CD4-positive, alpha-beta memory T cell (primary cell): ENCODE measurements around the gene FUT4. TPM values are rescaled to one million over a fixed set of nuclear protein-coding genes. Genes with fewer than 3 reads are reported as not detected.

Experiments used
- CTCF ChIA-PET: fragments of 350-600 bp; sonication (Branson Sonifier 250); formaldehyde crosslinking; loops from one replicate; lab custom pipeline; 2021; ENCODE audit warnings: inconsistent platforms; ENCODE audit not compliant: partially characterized antibody; lab: Charles Lee
- POLR2A ChIA-PET: fragments of 350-600 bp; sonication (Branson Sonifier 250); formaldehyde crosslinking; loops from one replicate; lab custom pipeline; 2021; ENCODE audit not compliant: partially characterized antibody; lab: Charles Lee
- DNase-seq, 5 donors: peaks; one replicate each; pipeline versions ENCODE4 v3.0.0 to v3.0.0-alpha.2; 2020 to 2022; ENCODE audit warnings: mixed read lengths in 1 of 5
- H3K27ac ChIP-seq: one replicate; pipeline ENCODE4 v1.7.0; 2013; ENCODE audit warnings: low read depth, low read length
- H3K27me3 ChIP-seq: 2 replicates; pipeline ENCODE4 v1.7.0; 2013; ENCODE audit warnings: mild to moderate bottlenecking, low read length, moderate library complexity; ENCODE audit not compliant: insufficient read depth
- H3K36me3 ChIP-seq: 2 replicates; pipeline ENCODE4 v1.7.0; 2013; ENCODE audit warnings: mild to moderate bottlenecking, low read length, moderate library complexity; ENCODE audit not compliant: insufficient read depth
- H3K4me1 ChIP-seq: 2 replicates; pipeline ENCODE4 v1.7.0; 2013; ENCODE audit warnings: mild to moderate bottlenecking, low read length, moderate library complexity; ENCODE audit not compliant: insufficient read depth
- H3K4me3 ChIP-seq, 2 donors: one replicate each; pipeline ENCODE4 v1.7.0; 2013; ENCODE audit warnings: low read length in 2 of 2, mild to moderate bottlenecking in 1 of 2
- H3K9me3 ChIP-seq, 2 donors: one replicate each; pipeline ENCODE4 v1.7.0; 2013; ENCODE audit warnings: low read length in 2 of 2, control low read depth in 1 of 2; ENCODE audit not compliant: control insufficient read depth in 1 of 2
- H3K27ac Mint-ChIP-seq, 7 donors: one replicate each; pipeline ENCODE4 v1.8.0; 2020 to 2021; ENCODE audit warnings: mixed read lengths in 7 of 7, mild to moderate bottlenecking in 6 of 7, inconsistent platforms in 3 of 7, moderate library complexity in 3 of 7
- H3K27me3 Mint-ChIP-seq, 2 donors: one replicate each; pipeline ENCODE4 v1.8.0; 2020 to 2021; ENCODE audit warnings: mixed read lengths in 2 of 2
- H3K36me3 Mint-ChIP-seq, 2 donors: one replicate each; pipeline ENCODE4 v1.8.0; 2020 to 2021; ENCODE audit warnings: mixed read lengths in 2 of 2, inconsistent platforms in 1 of 2, mild to moderate bottlenecking in 1 of 2
- H3K4me1 Mint-ChIP-seq, 4 donors: one replicate each; pipeline ENCODE4 v1.8.0; 2020 to 2021; ENCODE audit warnings: mixed read lengths in 4 of 4, mild to moderate bottlenecking in 1 of 4
- H3K4me3 Mint-ChIP-seq, 8 donors: one replicate each; pipeline ENCODE4 v1.8.0; 2020 to 2021; ENCODE audit warnings: mixed read lengths in 8 of 8, mild to moderate bottlenecking in 7 of 8, moderate library complexity in 6 of 8, inconsistent platforms in 3 of 8
- H3K9me3 Mint-ChIP-seq, 8 donors: one replicate each; pipeline ENCODE4 v1.8.0; 2020 to 2021; ENCODE audit warnings: mixed read lengths in 8 of 8, mild to moderate bottlenecking in 5 of 8, inconsistent platforms in 3 of 8, moderate library complexity in 1 of 8
- intact Hi-C: fragments of 100-400 bp; cut with micrococcal nuclease; formaldehyde crosslinking; loops from one replicate; pipeline ENCODE4 v1.15.1; 2023
- polyA plus RNA-seq, 2 donors: library from polyadenylated mRNA; unstranded; fragments of 300-500 nt; fragmentation: Illumina TruSeq; gene quantifications; one replicate each; pipeline ENCODE4 v1.2.3, GENCODE V29; 2021
- total RNA-seq, 2 experiments: library from RNA; stranded (reverse); gene quantifications; one replicate each; pipeline ENCODE4 v1.2.3, GENCODE V29; 2021

The FUT4 gene
- total and polyA plus RNA-seq, 4 experiments from 2014 or later: 1.6 to 7.4 (median 4.4) TPM

DNA sequence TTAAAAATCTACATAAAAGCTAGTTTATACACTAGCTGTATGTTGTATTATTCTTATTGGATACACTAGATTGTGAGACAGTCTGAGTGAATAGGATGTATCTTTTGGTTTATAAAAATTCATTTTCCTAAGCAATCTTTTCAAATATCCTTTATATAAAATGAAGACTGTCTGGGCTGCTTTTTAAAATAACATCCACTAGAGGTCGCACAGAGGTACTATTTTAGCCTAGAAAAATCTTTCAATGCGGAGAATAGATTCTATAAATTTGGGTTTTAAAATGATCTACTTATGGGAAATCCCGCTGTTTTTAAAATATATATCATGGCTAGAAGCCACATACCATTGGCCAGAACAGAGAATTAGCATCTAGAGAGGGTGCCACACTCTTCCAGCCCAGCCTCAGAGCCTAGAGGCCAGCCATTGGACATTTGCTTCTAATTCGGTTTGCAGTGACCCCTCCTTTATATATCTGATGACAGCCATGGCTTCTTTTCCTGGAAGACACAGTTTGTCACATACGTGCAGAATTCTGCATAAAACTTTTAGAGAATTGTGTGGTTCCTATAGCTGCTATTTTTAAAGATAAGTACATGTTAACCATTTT, 24.1 kb upstream of the FUT4 start:
- no peaks in the 10 kb centered on the region for H3K27me3 ChIP-seq
- no peak overlapping the region for H3K4me3 Mint-ChIP-seq
- ChIA-PET POLR2A (no interaction called here), CTCF (interaction anchor here (0.6 to 2.8 kb wide), 15 partner anchors 10 to 726 kb away, joined by 3 to 10 read pairs (median 3); no protein-coding TSS in a partner anchor)
- peaks cover 8 to 9% of the 10 kb centered on the region in 2 donors for H3K27me3 Mint-ChIP-seq
- no peak overlapping the region for H3K4me3 ChIP-seq
- H3K27ac ChIP-seq: no peak overlapping the region
- H3K9me3 Mint-ChIP-seq: no peaks in the 10 kb centered on the region
- H3K9me3 ChIP-seq: no peaks in the 10 kb centered on the region
- H3K4me1 Mint-ChIP-seq: no peaks in the 10 kb centered on the region
- no peaks in the 10 kb centered on the region for H3K36me3 Mint-ChIP-seq
- intact Hi-C loops: loop anchor here (1.0 to 10.0 kb wide), 6 partner anchors 25 to 1907 kb away; no protein-coding TSS in a partner anchor
- H3K27ac Mint-ChIP-seq: no peak overlapping the region
- H3K4me1 ChIP-seq: no peaks in the 10 kb centered on the region
- DNase-seq: peak in 4 of 5 donors; percentile 16 to 34 (median 25)
- no peaks in the 10 kb centered on the region for H3K36me3 ChIP-seq

DNA sequence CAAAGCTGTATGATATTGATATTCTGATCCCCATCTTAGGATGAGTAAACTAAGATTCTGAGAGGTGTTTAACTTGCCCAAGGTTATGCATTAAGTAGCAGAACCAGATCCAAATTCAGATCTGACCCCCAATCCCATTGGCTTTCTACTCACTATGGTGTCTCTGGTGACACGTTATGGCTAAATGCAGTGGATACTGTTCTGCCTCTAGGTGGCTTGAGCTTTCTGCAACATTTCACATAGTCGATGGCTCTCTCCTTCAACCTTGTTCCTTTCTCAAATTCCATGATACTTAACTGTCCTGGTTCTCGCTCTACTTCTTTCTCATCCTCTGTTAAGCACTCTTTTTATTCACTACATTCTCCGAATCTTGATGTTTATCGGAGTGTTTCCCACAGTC, 22.0 kb upstream of the FUT4 start:
- Mint-ChIP-seq H3K27me3 (peaks cover 7 to 13% of the 10 kb centered on the region in 2 donors), H3K9me3 (no peaks in the 10 kb centered on the region), H3K4me1 (no peaks in the 10 kb centered on the region), H3K36me3 (no peaks in the 10 kb centered on the region), H3K27ac (no peak overlapping the region), H3K4me3 (no peak overlapping the region)
- Histone ChIP-seq H3K4me1 (no peaks in the 10 kb centered on the region), H3K9me3 (no peaks in the 10 kb centered on the region), H3K4me3 (no peak overlapping the region), H3K27ac (no peak overlapping the region), H3K36me3 (no peaks in the 10 kb centered on the region), H3K27me3 (no peaks in the 10 kb centered on the region)
- DNase-seq: no peak
- CTCF ChIA-PET: interaction anchor here (0.9 to 1.7 kb wide), 5 partner anchors 10 to 81 kb away, joined by 3 to 8 read pairs (median 5); partner anchors contain the start of gene C11orf97
- POLR2A ChIA-PET: no interaction called here
- intact Hi-C loops: no loop called here

DNA sequence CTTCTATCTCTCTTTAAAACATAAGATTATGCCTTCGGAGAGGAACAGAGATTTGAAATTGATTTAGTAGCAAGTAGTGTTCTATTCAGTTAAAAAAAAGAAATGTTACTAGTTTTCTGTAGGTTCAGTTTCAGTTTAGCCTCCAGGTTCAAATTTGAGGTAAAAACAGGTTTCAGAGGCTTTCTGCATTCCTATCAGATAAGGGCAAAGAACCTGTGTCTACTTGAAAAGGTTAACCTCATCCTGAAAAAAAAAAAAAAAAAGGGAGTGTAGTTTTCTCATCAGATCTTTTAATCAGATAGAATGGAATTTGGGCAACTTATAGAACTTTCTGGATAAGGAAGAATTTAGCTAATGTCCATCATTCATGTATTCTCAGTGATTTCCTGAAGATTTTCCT, 19.4 kb upstream of the FUT4 start:
- H3K4me1 Mint-ChIP-seq: no peaks in the 10 kb centered on the region
- no peak overlapping the region for H3K4me3 ChIP-seq
- H3K9me3 ChIP-seq: no peaks in the 10 kb centered on the region
- no peaks in the 10 kb centered on the region for H3K36me3 ChIP-seq
- ChIA-PET CTCF (interaction anchor here (0.6 to 3.3 kb wide), 2 partner anchors 19 to 1297 kb away, joined by 4 to 10 read pairs; no protein-coding TSS in a partner anchor), POLR2A (no interaction called here)
- no peaks in the 10 kb centered on the region for H3K4me1 ChIP-seq
- DNase-seq: no peak
- H3K27ac Mint-ChIP-seq: no peak overlapping the region
- intact Hi-C loops: no loop called here
- H3K27me3 ChIP-seq: peaks cover 6% of the 10 kb centered on the region
- no peak overlapping the region for H3K4me3 Mint-ChIP-seq
- no peaks in the 10 kb centered on the region for H3K36me3 Mint-ChIP-seq
- peaks cover 12 to 26% of the 10 kb centered on the region in 2 donors for H3K27me3 Mint-ChIP-seq
- no peak overlapping the region for H3K27ac ChIP-seq
- no peaks in the 10 kb centered on the region for H3K9me3 Mint-ChIP-seq

DNA sequence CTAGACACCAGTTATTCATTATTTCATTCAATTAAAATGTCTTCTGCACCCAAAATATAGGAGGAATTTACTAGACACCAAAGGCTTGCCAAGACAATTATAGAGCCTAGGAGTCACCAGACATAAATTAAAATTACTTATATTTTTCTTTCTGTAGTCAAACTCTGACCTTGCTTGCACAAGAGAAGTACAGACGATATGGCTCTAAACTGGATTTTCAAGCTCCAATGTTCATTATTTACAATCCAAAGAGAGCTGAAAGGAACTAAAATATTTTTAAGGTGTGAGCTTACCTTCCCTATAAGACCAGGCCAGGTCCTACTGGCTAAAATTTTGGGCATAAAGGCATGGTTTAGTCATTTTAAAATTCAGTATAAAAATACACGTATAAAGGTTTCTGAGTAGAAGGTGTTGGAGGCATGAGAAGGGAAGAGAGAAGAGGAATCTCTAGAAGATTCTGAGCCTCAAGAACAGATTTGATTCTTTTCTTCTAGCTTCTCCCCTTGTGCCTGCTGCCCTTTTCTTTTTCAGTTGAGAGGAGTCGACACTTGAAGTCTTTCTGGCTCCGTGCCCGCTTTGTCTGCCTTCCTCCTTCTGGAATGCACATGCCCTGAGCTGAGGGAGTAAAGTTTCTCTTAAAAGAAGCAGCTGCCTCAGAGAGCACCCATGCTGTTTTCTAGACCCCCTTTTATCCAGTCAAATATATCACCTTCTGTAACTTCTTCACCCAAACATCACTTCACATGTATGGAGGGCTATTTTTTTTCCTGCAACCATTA, 18.0 kb upstream of the FUT4 start:
- intact Hi-C loops: no loop called here
- Histone ChIP-seq H3K27me3 (peaks cover 6% of the 10 kb centered on the region), H3K36me3 (no peaks in the 10 kb centered on the region), H3K4me3 (no peak overlapping the region), H3K27ac (no peak overlapping the region), H3K9me3 (no peaks in the 10 kb centered on the region), H3K4me1 (no peaks in the 10 kb centered on the region)
- Mint-ChIP-seq H3K27ac (no peak overlapping the region), H3K36me3 (no peaks in the 10 kb centered on the region), H3K9me3 (no peaks in the 10 kb centered on the region), H3K4me3 (no peak overlapping the region), H3K27me3 (peaks cover 15 to 32% of the 10 kb centered on the region in 2 donors), H3K4me1 (no peaks in the 10 kb centered on the region)
- POLR2A ChIA-PET: no interaction called here
- DNase-seq: no peak
- CTCF ChIA-PET: interaction anchor here (1.0 to 3.3 kb wide), 2 partner anchors 9 to 20 kb away, joined by 5 to 10 read pairs; no protein-coding TSS in a partner anchor

DNA sequence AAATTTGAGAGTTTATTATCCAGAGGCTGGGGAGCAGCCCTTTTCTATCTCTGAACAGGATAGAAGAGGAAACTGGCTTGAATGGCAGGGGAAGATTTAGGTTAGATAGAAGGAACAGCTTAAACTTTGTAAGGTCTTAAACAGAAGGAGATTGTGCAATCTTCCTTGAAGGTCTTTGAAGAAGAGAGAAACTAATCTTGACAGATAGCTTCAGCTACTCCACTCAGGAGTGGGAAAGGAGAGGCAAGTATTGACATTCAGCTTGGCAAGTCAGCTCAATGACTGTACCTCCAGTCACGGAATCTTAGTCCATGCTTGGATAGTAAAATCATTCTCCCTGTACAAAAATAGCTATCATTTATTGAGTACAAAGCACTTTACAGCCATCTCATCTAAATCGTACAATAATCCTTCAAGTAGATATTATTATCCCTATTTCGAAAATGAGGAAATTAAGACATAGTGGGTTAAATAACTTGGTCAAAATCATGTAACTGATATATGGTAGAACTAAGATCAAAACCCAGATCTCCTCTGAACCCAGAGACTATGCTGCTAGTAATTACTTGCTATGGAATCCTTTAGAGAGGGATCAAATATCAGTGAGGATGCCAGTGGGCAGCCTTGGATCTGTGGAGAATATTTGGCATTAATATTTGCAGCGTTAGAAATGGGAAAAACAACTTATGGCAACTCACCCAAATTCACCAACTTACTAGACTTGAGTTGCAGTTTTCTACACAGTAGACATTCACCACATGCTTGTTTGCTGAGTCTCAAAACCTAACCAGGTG, 16.9 kb upstream of the FUT4 start:
- no peaks in the 10 kb centered on the region for H3K4me1 ChIP-seq
- intact Hi-C loops: no loop called here
- CTCF ChIA-PET: interaction anchor here (0.9 to 1.0 kb wide), 2 partner anchors 9 to 10 kb away, joined by 3 to 5 read pairs; no protein-coding TSS in a partner anchor
- POLR2A ChIA-PET: no interaction called here
- H3K4me1 Mint-ChIP-seq: no peaks in the 10 kb centered on the region
- H3K27me3 Mint-ChIP-seq: peaks cover 17 to 32% of the 10 kb centered on the region in 2 donors
- H3K27me3 ChIP-seq: peaks cover 6% of the 10 kb centered on the region
- H3K4me3 ChIP-seq: no peak overlapping the region
- H3K4me3 Mint-ChIP-seq: no peak overlapping the region
- no peaks in the 10 kb centered on the region for H3K9me3 Mint-ChIP-seq
- H3K36me3 ChIP-seq: no peaks in the 10 kb centered on the region
- no peak overlapping the region for H3K27ac Mint-ChIP-seq
- H3K36me3 Mint-ChIP-seq: no peaks in the 10 kb centered on the region
- DNase-seq: no peak
- no peaks in the 10 kb centered on the region for H3K9me3 ChIP-seq
- no peak overlapping the region for H3K27ac ChIP-seq

DNA sequence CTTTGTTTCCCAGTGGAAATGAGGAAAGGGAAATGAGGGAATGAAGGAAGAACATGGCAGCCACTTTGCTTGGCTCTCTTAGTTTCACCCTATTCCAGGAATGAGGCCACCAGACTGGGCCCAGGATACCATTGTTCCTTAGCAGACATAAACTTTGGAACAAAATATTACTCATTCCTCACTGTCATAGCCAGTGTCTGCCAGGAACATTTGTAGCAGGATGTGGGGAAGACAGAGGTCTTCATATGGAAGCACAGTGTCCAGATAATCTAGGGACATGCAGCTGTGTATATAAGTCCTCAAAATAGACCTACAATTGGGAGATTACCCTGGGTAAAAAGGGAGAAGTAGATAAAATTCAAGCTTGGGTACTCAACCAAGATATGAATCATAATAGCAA, 15.2 kb upstream of the FUT4 start:
- no peaks in the 10 kb centered on the region for H3K4me1 ChIP-seq
- Mint-ChIP-seq H3K27me3 (peaks cover 19 to 33% of the 10 kb centered on the region in 2 donors), H3K36me3 (no peaks in the 10 kb centered on the region), H3K4me1 (no peaks in the 10 kb centered on the region), H3K4me3 (no peak overlapping the region), H3K27ac (no peak overlapping the region), H3K9me3 (no peaks in the 10 kb centered on the region)
- H3K4me3 ChIP-seq: no peak overlapping the region
- CTCF ChIA-PET: interaction anchor here (3.0 kb wide), 1 partner anchor 9 kb away, joined by 10 read pairs; no protein-coding TSS in a partner anchor
- no peak for DNase-seq
- no peak overlapping the region for H3K27ac ChIP-seq
- no peaks in the 10 kb centered on the region for H3K9me3 ChIP-seq
- POLR2A ChIA-PET: no interaction called here
- peaks cover 6% of the 10 kb centered on the region for H3K27me3 ChIP-seq
- no peaks in the 10 kb centered on the region for H3K36me3 ChIP-seq
- intact Hi-C loops: no loop called here
